NCI-H2171 treated with DMSO at 0.1 percent for 48 hours (cell line): ENCODE results near the gene MACROH2A1.
"Not testable (repeated sequence)": the region's sequence is repeated elsewhere in the genome, so short reads cannot be mapped to it uniquely, and the experiment has no call there.

Source experiments
- DNase-seq: peaks from one replicate; lab custom pipeline; 2025; lab: John Stamatoyannopoulos, UW

Gene MACROH2A1

GRCh38 chr5:135376961-135377624, 21.9 kb downstream of the MACROH2A1 start:
- DNase-seq = no peak

DNA sequence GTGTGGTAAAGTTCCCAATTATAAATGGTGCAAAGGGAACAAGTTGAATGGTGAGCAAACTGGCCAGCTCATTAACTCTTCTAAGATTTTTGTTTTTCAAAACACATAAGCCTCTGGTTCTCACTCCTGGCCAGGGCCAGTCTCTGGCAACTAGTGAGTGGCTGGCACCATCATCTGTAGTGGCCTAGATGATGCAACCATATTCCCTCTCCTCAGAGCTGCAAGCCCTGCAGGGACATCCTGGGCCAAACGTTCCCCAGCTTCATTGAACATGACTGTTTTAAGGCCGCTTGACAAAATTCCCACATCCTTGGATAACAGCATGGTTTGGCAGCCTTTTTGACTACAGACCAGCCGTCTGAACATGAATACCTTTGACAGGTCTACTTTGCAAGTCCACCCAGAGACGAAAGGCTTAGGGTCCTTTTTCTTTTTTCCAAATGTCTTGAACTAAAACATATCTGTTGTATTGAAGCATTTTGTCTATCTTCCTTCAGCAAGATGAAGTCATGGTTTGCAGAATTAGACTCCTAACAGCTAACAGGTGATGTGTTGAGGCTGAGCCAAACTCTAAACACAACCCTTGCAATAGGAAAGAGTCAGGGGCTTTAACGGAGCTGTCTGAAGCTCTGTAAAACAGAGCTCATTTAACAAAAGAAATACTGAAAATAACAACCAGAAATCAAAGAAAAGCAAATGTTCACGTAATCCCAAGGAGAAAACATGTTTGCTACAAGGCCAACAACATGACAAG, 23.8 kb downstream of the MACROH2A1 start:
- DNase-seq = no peak

- DNase-seq = no peak
Observed at GRCh38 chr5:135373736-135374515, 25.1 kb downstream of the MACROH2A1 start.

DNA sequence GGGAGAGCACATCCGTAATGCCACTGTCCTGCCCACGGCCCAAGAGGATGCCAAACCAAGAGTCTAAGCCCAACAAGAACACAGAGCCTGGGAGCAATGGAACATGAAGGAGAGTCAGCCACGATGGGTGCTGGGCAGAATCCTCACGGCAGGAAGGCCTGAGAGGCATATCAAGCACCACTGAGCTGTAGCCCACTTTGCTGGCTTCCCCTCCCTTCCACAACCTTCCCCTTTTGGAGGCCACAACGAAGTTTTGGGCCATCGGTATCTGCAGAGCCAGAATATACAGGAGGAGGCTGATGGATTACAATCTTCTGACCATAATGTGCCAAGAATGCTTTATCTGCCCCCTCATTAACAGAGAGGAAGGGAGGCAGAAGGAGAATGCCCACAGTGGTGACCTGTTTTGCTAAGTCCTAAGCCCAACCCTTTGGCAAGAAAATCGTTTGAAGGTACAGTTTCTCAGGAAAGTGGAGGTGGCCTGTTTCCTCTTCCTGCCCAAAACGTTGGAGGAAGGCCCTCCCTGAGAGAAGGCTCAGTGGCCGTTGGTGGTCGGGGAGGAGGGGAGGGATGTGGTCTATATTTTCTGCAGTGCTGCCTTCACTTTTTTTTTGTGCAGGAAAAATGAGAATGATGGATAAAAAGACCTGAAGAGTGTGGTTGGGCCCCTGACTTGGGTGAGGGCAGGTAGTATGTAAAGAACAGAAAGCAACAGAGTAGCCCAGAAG, 26.2 kb downstream of the MACROH2A1 start:
- no peak for DNase-seq

- DNase-seq = no peak
Observed at GRCh38 chr5:135371622-135372232, 27.3 kb downstream of the MACROH2A1 start.

GRCh38 chr5:135369952-135370351, 29.1 kb downstream of the MACROH2A1 start:
- DNase-seq = no peak

DNA sequence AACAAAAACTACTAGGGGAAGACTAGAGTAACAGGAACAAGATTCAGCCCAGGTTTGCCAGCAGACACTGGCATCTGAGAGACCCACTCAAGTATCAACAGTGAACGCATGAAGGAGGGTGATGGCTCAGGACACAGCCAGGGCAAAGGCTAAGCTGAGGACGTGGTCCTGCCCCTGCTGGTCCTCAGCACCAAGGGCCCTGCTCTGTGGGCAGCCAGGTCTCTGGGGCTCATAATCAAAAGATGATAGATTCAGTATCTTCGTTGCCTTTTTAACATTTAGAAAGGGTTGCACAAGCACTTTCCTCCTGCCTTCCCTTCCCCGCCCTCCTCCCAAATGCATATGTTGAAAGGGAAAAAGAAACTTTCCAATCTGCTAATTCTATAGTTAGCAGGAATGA, 31.5 kb downstream of the MACROH2A1 start:
- DNase-seq = no peak

DNA sequence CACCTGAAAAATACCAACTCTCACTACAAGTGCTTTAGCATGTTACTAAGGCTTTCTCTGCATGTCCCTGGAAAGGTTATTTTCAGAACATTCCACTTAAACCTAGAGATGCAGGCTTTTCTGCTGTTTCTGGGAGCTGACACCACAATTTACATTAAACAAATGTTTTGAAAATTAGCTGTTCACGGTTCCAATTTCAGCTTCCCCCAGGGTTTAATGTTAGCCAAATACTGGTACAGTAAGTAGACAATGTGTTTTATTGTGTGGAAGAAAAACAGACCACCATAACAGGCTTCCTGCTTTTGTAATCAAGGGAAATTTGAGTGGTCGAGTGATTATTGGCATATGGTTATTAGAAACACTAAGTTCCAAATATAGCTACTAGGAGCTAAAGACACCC, 32.0 kb downstream of the MACROH2A1 start:
- DNase-seq = no peak

DNA sequence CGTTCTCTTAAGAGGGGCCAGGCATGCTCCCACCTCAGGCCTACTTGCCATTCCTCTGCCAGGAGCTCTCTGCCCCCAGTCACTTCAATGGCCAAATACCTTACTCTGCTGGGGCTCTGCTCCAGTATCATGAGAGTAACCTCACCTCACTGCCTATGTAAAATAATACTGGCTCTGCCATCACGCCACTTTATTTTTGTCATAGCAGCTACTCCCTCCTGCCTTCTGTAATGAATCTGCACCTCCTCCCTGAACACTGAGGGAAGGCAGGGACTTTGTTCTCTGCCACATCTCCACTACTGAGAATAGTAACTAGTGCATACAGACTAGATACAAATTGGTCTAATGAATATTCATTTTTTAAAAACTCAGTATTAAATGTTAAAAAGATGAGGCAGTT, 33.8 kb downstream of the MACROH2A1 start:
- no peak for DNase-seq

DNA sequence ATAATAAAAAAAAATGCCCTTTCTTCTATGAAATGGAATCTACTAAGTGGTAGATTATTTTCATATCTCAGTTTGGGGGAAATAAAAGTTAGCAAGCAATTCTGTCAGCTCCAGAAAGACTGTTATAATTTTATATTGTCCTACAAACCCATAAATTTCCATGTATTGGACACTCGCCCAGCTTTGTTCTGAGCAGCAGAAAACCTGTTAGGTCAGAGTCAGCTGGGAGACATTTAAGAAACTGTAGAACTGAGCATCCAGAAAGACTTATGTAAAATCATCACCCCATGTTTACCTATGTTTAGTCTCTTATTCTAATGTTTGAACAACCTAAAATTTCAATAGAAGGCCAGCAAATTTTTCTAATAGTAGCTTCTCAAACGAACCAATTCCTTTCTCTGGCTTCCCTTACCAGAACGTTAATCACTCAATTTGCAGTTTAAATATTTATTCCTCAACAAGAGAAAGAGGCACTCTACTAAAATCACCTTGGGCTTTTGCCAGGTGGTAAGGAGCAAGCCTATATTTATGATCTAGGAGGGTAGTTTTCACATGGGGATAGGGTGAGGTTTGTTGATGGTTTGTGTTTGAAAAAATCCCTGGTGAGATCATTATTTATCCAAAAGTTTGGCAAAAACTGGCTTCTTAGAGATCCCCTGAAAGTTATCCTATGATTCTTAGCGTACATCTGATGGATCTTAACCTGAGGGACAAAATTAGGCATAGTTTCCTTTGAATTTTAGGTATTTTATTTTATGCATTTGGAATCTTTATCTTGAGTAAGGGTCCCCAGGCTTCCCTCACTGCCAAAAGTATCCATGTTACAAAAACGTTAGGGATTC, 34.4 kb downstream of the MACROH2A1 start:
- DNase-seq = no peak

- not testable (repeated sequence) for DNase-seq
Observed at GRCh38 chr5:135363342-135363741, 35.7 kb downstream of the MACROH2A1 start.

GRCh38 chr5:135362102-135362501, 36.9 kb downstream of the MACROH2A1 start:
- no peak for DNase-seq

GRCh38 chr5:135360278-135361274, 38.5 kb downstream of the MACROH2A1 start:
- no peak for DNase-seq

- DNase-seq = no peak
Observed at GRCh38 chr5:135359374-135360165, 39.5 kb downstream of the MACROH2A1 start.

GRCh38 chr5:135357685-135358084, 41.3 kb downstream of the MACROH2A1 start:
- no peak for DNase-seq

DNA sequence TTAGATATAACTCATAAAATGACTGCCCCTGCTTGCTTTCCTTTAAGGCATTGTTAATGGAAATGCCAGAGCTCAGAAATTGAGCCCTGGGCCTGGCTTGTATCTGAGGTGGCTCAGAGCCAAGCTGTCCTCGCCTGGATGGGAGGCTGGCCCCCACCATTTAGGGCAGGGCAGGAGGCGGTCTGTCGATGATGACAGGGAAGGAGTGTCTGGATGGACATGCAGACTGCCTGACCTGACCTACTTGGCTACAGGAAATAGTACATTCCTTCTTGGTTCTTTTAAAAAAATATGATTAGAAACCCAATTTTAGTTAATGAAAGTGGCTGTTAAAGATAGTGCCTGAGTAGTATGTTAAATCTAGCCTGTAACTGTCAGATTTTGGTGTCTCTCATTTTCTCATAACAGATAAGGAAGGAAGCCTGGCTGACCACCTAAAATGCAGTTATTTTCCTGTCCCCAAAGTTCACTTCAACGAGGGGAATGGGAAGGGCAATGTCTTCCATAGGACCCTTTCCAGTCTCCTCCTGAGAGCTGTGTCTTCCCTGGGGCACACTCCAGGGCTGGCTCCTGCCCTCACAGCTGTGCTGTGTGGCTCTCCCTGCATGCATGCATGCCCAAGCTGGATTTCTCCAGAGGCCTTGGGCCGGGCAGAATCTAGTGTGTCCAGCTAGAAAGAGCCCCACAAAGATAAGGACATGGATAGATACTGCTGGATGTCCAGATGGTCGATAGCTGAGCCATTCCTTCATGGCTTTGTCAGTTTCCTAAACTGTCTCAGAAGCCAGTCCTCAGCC, 42.3 kb downstream of the MACROH2A1 start:
- DNase-seq = no peak

- DNase-seq = no peak
Observed at GRCh38 chr5:135355169-135355568, 43.9 kb downstream of the MACROH2A1 start.
